GM12892 (cell line): ENCODE results near the gene GPR132.

Experiments used
- POLR2A ChIP-seq: IDR thresholded peaks from 2 replicates; pipeline ENCODE4 v1.6.1; 2011; ENCODE audit warnings: low read depth, low read length, control low read depth
- POLR2AphosphoS5 ChIP-seq: IDR thresholded peaks from 2 replicates; pipeline ENCODE4 v1.6.1; 2011; ENCODE audit warnings: low read depth, low read length, control low read depth
- TAF1 ChIP-seq: IDR thresholded peaks from 2 replicates; pipeline ENCODE4 v1.6.1; 2011; ENCODE audit warnings: low read depth, mild to moderate bottlenecking, control low read depth, low read length, borderline replicate concordance

DNA sequence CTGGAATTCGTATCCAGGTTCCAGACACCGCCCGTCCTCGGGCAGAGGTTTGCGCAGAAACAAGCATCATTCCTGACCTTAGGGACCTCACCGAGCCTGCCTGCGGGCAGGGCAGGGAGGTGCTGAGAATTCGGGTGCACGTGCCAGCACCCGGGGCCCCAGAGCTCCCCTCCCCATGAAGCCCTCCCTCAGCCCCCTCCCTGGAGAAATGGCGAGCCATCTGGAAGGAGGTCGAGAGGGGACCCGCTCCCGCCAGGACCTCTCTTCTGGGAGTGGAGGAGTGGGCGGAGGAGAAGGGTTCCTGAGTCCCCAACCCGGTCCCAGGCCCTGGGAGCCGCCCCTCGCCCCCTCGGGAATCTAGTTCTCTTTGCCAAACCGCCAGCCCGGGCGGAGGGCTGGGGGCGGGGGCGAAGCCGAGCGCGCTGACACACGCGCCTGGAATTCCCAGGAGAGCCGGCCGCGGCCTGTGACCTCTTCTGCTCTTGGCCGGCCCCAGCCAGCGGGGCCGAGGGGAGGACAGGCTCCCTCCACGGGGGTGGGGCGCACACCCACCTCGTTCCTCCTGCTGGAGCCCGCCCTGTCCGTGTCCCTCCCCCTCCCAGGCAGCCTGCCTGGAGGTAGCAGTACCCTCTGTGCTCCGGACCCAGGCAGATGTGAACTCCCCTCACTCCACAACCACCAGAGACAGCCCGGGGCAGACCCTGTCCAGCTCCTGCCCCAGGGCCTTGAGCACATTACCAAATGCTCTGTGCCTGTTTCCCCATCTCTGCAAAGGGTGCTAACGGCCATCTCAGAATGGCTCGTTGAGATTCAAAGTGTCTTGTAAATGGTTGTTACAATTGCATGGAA, 23.0 kb upstream of the GPR132 start:
- TF ChIP-seq TAF1: no peak
- no peak for TF ChIP-seq POLR2AphosphoS5
- TF ChIP-seq POLR2A: no peak
